Caco-2 (cell line): Measurements from ENCODE around the gene MAP3K1. TPM values are rescaled to one million over a fixed set of nuclear protein-coding genes. Genes with fewer than 3 reads are reported as not detected.

Experiments
- BruUV-seq: library from RNA; stranded (reverse); fragments of 400-500 nt; replicated peaks from 2 replicates; lab custom pipeline; 2021; lab: Mats Ljungman, UMichigan
- CTCF ChIA-PET: fragments of 300-600 bp; sonication (Branson Sonifier 250); formaldehyde crosslinking; loops from one replicate; lab custom pipeline; 2022; ENCODE audit warnings: antibody characterized with exemption; lab: Charles Lee
- POLR2A ChIA-PET: fragments of 300-600 bp; sonication (Branson Sonifier 250); formaldehyde crosslinking; loops from one replicate; lab custom pipeline; 2022; ENCODE audit warnings: antibody characterized with exemption; lab: Charles Lee
- DNase-seq, 2 experiments: peaks; one replicate each; pipeline versions ENCODE4 v3.0.0 to v3.0.0-alpha.2; 2020 to 2022
- H3K27me3 ChIP-seq: replicated peaks from 2 replicates; pipeline ENCODE4 v1.6.0; 2011; ENCODE audit warnings: low read length; ENCODE audit not compliant: control insufficient read depth, insufficient read depth
- H3K36me3 ChIP-seq: 2 replicates; pipeline ENCODE4 v1.5.1; 2011; ENCODE audit warnings: low read length; ENCODE audit not compliant: control insufficient read depth, insufficient read depth
- H3K4me1 ChIP-seq: fragments of 250-450 bp; sonication (Bioruptor Pico); 2 replicates; pipeline ENCODE4 v1.5.1; 2020; ENCODE audit warnings: mild to moderate bottlenecking
- H3K4me3 ChIP-seq: 2 replicates; pipeline ENCODE4 v1.5.1; 2011; ENCODE audit warnings: low read depth, mild to moderate bottlenecking, control low read depth, low read length
- H3K9me3 ChIP-seq: fragments of 250-450 bp; sonication (Bioruptor Pico); 2 replicates; pipeline ENCODE4 v1.5.1; 2020; ENCODE audit warnings: mild to moderate bottlenecking, moderate library complexity
- H3K27ac Mint-ChIP-seq: one replicate; pipeline ENCODE4 v1.8.0; 2022; ENCODE audit warnings: mixed read lengths; ENCODE audit not compliant: unreplicated experiment
- H3K27me3 Mint-ChIP-seq: one replicate; pipeline ENCODE4 v1.8.0; 2022; ENCODE audit warnings: mixed read lengths; ENCODE audit not compliant: insufficient read depth, unreplicated experiment
- H3K36me3 Mint-ChIP-seq: one replicate; pipeline ENCODE4 v1.8.0; 2022; ENCODE audit warnings: mild to moderate bottlenecking, mixed read lengths; ENCODE audit not compliant: insufficient read depth, unreplicated experiment
- H3K4me1 Mint-ChIP-seq: one replicate; pipeline ENCODE4 v1.8.0; 2022; ENCODE audit warnings: low read depth, mixed read lengths; ENCODE audit not compliant: unreplicated experiment
- H3K4me3 Mint-ChIP-seq: one replicate; pipeline ENCODE4 v1.8.0; 2022; ENCODE audit warnings: mild to moderate bottlenecking, moderate library complexity, mixed read lengths; ENCODE audit not compliant: unreplicated experiment
- H3K9me3 Mint-ChIP-seq: one replicate; pipeline ENCODE4 v1.8.0; 2022; ENCODE audit warnings: mixed read lengths; ENCODE audit not compliant: unreplicated experiment
- CTCF ChIP-seq, 2 experiments: fragments of 200-600 bp in 1 of 2; IDR thresholded peaks; 1 replicate in 1 of 2; 2 replicates in 1 of 2; pipeline versions ENCODE4 v1.5.1 to v1.8.0; 2011 to 2022; ENCODE audit warnings: antibody characterized with exemption in 1 of 2, control low read depth in 1 of 2, inconsistent platforms in 1 of 2, low read depth in 1 of 2, low read length in 1 of 2, mild to moderate bottlenecking in 1 of 2, moderate library complexity in 1 of 2; ENCODE audit not compliant: insufficient read depth in 1 of 2, severe bottlenecking in 1 of 2, unreplicated experiment in 1 of 2
- intact Hi-C: fragments of 100-400 bp; cut with micrococcal nuclease; formaldehyde crosslinking; loops from one replicate; pipeline ENCODE4 v1.10.0; 2022; ENCODE audit not compliant: unreplicated experiment
- total RNA-seq: library from RNA; stranded (reverse); gene quantifications from 2 replicates; pipeline ENCODE4 v1.2.3, GENCODE V29; 2022

MAP3K1 gene
- total RNA-seq, 1 experiment from 2014 or later, result 47.0 TPM

DNA sequence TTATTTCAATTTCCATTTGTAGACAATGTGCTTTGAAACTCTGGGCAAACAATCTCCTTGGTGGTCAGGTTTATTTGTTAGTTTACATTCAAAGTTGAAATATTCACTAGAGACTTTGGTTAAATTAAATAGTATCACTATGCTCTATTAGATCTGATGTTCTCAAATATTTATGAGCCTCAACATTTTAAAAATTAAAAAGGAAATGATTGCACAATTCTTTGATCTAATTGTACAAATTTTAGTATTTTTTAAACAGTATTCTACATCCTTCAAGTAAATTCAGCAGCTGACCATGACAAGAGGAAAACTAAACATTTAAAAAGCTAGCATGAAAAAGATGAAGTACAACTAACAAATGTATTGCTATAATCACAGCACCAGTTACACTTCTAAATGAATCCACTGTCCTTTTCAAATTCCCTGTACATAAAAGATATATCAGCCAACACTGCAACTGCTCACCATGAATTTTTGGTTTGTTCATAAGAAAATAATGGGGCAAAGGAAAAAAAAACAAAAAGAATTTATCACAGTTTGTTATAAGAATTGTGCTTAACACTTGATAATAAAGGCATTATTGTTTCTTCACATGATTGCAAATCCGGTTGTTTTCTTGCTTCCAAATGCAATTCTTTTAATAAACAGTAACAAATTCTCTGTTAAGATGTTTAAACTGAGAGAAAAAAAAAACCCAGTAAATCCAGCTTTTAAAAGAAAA lies 104.8 kb downstream of the MAP3K1 start:
- Mint-ChIP-seq H3K9me3 (no peaks in the 10 kb centered on the region), H3K4me3 (no peak overlapping the region), H3K27ac (no peak overlapping the region), H3K27me3 (no peaks in the 10 kb centered on the region), H3K36me3 (peaks cover 49% of the 10 kb centered on the region), H3K4me1 (peaks cover 15% of the 10 kb centered on the region)
- BruUV-seq, result no TSS peak
- DNase-seq, result no peak
- ChIA-PET POLR2A (no interaction called here), CTCF (no interaction called here)
- TF ChIP-seq CTCF (IDR thresholded peaks at IDR 0.05; ENCODE audit: insufficient read depth in 1 of 2, low read depth in 1 of 2, low read length in 1 of 2, severe bottlenecking in 1 of 2, unreplicated experiment in 1 of 2), result no peak
- intact Hi-C loops, result no loop called here
- Histone ChIP-seq H3K27me3 (no peaks in the 10 kb centered on the region), H3K9me3 (no peaks in the 10 kb centered on the region), H3K4me1 (peaks cover 13% of the 10 kb centered on the region), H3K36me3 (no peaks in the 10 kb centered on the region), H3K4me3 (no peak overlapping the region)

DNA sequence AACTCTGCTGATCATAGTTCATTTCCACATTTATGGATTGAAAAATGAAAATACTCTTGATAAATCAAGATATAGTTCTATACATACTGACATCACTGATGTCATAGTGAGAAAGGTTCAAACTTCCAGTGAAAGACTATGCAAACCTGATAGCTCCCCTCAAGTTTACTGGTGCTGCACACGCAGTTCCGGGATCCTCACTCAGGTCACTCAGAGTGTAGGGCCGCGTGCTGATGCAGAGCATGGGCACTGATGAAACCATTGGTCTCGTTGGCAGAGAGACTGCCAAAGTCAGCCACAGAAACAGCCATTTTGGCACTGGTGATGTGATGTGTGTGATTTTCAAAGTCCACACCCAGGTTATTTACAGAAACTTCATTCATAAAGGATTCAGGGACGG lies 107.6 kb downstream of the MAP3K1 start:
- no TSS peak for BruUV-seq
- H3K27me3 ChIP-seq, result no peaks in the 10 kb centered on the region
- H3K9me3 ChIP-seq, result no peaks in the 10 kb centered on the region
- Mint-ChIP-seq H3K36me3 (peaks cover 74% of the 10 kb centered on the region), H3K27me3 (no peaks in the 10 kb centered on the region), H3K4me1 (peaks cover 10% of the 10 kb centered on the region), H3K9me3 (no peaks in the 10 kb centered on the region), H3K4me3 (no peak overlapping the region), H3K27ac (peak overlapping the region; percentile 23)
- no peak for DNase-seq
- TF ChIP-seq CTCF (IDR thresholded peaks at IDR 0.05; ENCODE audit: insufficient read depth in 1 of 2, low read depth in 1 of 2, low read length in 1 of 2, severe bottlenecking in 1 of 2, unreplicated experiment in 1 of 2), result no peak
- H3K36me3 ChIP-seq, result no peaks in the 10 kb centered on the region; the same call in 1 of the 2 replicates
- ChIA-PET POLR2A (no interaction called here), CTCF (no interaction called here)
- H3K4me1 ChIP-seq, result peaks cover 8% of the 10 kb centered on the region
- intact Hi-C loops, result no loop called here
- H3K4me3 ChIP-seq, result no peak overlapping the region

DNA sequence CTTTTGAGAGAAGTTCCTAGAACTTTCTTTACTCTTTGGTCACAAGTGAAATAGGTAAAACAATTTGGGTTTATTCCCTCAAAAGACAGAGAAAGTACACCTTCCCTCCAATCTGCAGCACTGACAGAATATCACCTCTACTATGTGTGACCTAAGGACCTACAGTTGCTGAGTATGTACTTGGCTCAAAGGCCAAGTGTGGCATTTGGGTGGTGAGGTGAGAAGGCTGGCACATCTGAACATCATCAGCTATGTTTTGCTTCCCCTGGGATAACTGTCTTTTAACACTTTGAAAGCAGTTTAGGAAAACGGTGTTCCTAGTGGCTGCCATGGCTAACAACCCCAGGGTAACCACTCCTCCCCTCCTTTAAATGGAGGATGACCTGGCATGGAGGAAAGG lies 119.0 kb downstream of the MAP3K1 start:
- H3K4me1 ChIP-seq, result no peaks in the 10 kb centered on the region
- Mint-ChIP-seq H3K9me3 (no peaks in the 10 kb centered on the region), H3K27ac (no peak overlapping the region), H3K27me3 (no peaks in the 10 kb centered on the region), H3K4me1 (no peaks in the 10 kb centered on the region), H3K36me3 (peaks cover 62% of the 10 kb centered on the region), H3K4me3 (no peak overlapping the region)
- intact Hi-C loops, result no loop called here
- no TSS peak for BruUV-seq
- TF ChIP-seq CTCF (IDR thresholded peaks at IDR 0.05; ENCODE audit: insufficient read depth in 1 of 2, low read depth in 1 of 2, low read length in 1 of 2, severe bottlenecking in 1 of 2, unreplicated experiment in 1 of 2), result no peak
- H3K36me3 ChIP-seq, result no peaks in the 10 kb centered on the region
- POLR2A ChIA-PET, result no interaction called here
- no peak overlapping the region for H3K4me3 ChIP-seq
- CTCF ChIA-PET, result no interaction called here
- H3K9me3 ChIP-seq, result no peaks in the 10 kb centered on the region
- no peaks in the 10 kb centered on the region for H3K27me3 ChIP-seq
- DNase-seq, result no peak
